ENCODE measurements around the gene CPNE4. TPM values are rescaled to one million over a fixed set of nuclear protein-coding genes. Genes with fewer than 3 reads are reported as not detected.

Gene CPNE4
- total RNA-seq, 2 donors from 2014 or later = 0.16 TPM; not detected in 1

- Histone ChIP-seq H3K9ac (ENCODE audit: low read depth in 2 of 2, low read length in 2 of 2) (no peak overlapping the region), H3K4me1 (no peaks in the 10 kb centered on the region), H3K27me3 (no peaks in the 10 kb centered on the region), H3K9me3 (no peaks in the 10 kb centered on the region), H3K27ac (no peak overlapping the region), H3K36me3 (no peaks in the 10 kb centered on the region), H3K4me3 (no peak overlapping the region)
- intact Hi-C loops (cut with DNase I) = no loop called here
- DNase-seq = no peak
- TF ChIP-seq, protein P1, sequence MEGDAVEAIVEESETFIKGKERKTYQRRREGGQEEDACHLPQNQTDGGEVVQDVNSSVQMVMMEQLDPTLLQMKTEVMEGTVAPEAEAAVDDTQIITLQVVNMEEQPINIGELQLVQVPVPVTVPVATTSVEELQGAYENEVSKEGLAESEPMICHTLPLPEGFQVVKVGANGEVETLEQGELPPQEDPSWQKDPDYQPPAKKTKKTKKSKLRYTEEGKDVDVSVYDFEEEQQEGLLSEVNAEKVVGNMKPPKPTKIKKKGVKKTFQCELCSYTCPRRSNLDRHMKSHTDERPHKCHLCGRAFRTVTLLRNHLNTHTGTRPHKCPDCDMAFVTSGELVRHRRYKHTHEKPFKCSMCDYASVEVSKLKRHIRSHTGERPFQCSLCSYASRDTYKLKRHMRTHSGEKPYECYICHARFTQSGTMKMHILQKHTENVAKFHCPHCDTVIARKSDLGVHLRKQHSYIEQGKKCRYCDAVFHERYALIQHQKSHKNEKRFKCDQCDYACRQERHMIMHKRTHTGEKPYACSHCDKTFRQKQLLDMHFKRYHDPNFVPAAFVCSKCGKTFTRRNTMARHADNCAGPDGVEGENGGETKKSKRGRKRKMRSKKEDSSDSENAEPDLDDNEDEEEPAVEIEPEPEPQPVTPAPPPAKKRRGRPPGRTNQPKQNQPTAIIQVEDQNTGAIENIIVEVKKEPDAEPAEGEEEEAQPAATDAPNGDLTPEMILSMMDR (IDR thresholded peaks at IDR 0.05) = no peak
Observed at GRCh38 chr3:131793870-131794269, 240.9 kb downstream of the CPNE4 start.

GRCh38 chr3:131789188-131789587, 245.6 kb downstream of the CPNE4 start:
- H3K36me3 ChIP-seq = no peaks in the 10 kb centered on the region
- no peak overlapping the region for H3K27ac ChIP-seq
- H3K9me3 ChIP-seq = no peaks in the 10 kb centered on the region
- intact Hi-C loops (cut with DNase I) = no loop called here
- H3K27me3 ChIP-seq = no peaks in the 10 kb centered on the region
- DNase-seq = no peak
- TF ChIP-seq, protein P1 (IDR thresholded peaks at IDR 0.05) = no peak
- H3K9ac ChIP-seq (ENCODE audit: low read depth in 2 of 2, low read length in 2 of 2) = no peak overlapping the region
- H3K4me3 ChIP-seq = no peak overlapping the region
- no peaks in the 10 kb centered on the region for H3K4me1 ChIP-seq

GRCh38 chr3:131786386-131786785, 248.4 kb downstream of the CPNE4 start:
- no peak overlapping the region for H3K27ac ChIP-seq
- H3K9me3 ChIP-seq = no peaks in the 10 kb centered on the region
- no peaks in the 10 kb centered on the region for H3K27me3 ChIP-seq
- H3K4me1 ChIP-seq = no peaks in the 10 kb centered on the region
- intact Hi-C loops (cut with DNase I) = no loop called here
- TF ChIP-seq, protein P1 (IDR thresholded peaks at IDR 0.05) = no peak
- DNase-seq = no peak
- H3K4me3 ChIP-seq = no peak overlapping the region
- no peaks in the 10 kb centered on the region for H3K36me3 ChIP-seq
- H3K9ac ChIP-seq (ENCODE audit: low read depth in 2 of 2, low read length in 2 of 2) = no peak overlapping the region

DNA sequence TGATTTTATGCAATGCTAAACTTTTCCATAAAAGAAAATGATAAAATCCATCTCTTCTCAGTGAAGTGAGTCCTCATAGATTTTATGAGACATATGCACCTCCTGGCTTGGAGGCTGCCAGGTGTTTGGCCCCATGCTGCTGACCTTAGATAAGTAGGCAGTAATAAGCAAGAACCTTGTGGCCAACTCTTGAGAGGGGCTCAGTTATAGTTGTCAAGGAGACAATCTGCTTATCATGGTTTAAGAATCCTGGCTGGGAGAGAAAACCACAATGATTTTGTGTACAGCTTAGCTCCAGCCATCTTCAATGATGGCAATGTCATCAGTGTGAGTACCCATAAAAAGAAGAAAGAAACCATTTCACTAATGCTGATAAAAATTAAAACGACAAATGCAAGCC, 252.1 kb downstream of the CPNE4 start:
- no peak for DNase-seq
- TF ChIP-seq, protein P1 (IDR thresholded peaks at IDR 0.05) = no peak
- Histone ChIP-seq H3K9ac (ENCODE audit: low read depth in 2 of 2, low read length in 2 of 2) (no peak overlapping the region), H3K36me3 (no peaks in the 10 kb centered on the region), H3K27ac (no peak overlapping the region), H3K27me3 (no peaks in the 10 kb centered on the region), H3K4me3 (no peak overlapping the region), H3K4me1 (no peaks in the 10 kb centered on the region), H3K9me3 (no peaks in the 10 kb centered on the region)
- intact Hi-C loops (cut with DNase I) = no loop called here

- Histone ChIP-seq H3K27ac (no peak overlapping the region), H3K4me3 (no peak overlapping the region)
- intact Hi-C loops (cut with DNase I) = no loop called here
Observed at GRCh38 chr3:131778526-131778925, 256.3 kb downstream of the CPNE4 start.

More at GRCh38 chr3:131778526-131778925, 256.3 kb downstream of the CPNE4 start:
- TF ChIP-seq, protein P1 (IDR thresholded peaks at IDR 0.05) = no peak
- no peaks in the 10 kb centered on the region for H3K36me3 ChIP-seq
- DNase-seq = no peak
- no peaks in the 10 kb centered on the region for H3K27me3 ChIP-seq
- no peaks in the 10 kb centered on the region for H3K4me1 ChIP-seq
- H3K9ac ChIP-seq (ENCODE audit: low read depth in 2 of 2, low read length in 2 of 2) = no peak overlapping the region
- H3K9me3 ChIP-seq = no peaks in the 10 kb centered on the region
